GM19328 (cell line): ENCODE measurements around the gene OR51B2.

Experiments used
- ATAC-seq: cut with Tn5 transposase; IDR thresholded peaks from one replicate; pipeline ENCODE4 v1.9.1; 2021; ENCODE audit warnings: mild to moderate bottlenecking, moderate library complexity; ENCODE audit not compliant: unreplicated experiment

OR51B2 gene

DNA sequence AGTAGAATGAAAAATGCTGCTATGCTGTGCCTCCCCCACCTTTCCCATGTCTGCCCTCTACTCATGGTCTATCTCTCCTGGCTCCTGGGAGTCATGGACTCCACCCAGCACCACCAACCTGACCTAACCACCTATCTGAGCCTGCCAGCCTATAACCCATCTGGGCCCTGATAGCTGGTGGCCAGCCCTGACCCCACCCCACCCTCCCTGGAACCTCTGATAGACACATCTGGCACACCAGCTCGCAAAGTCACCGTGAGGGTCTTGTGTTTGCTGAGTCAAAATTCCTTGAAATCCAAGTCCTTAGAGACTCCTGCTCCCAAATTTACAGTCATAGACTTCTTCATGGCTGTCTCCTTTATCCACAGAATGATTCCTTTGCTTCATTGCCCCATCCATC is 39.5 kb downstream of the OR51B2 start:
- ATAC-seq = no peak

DNA sequence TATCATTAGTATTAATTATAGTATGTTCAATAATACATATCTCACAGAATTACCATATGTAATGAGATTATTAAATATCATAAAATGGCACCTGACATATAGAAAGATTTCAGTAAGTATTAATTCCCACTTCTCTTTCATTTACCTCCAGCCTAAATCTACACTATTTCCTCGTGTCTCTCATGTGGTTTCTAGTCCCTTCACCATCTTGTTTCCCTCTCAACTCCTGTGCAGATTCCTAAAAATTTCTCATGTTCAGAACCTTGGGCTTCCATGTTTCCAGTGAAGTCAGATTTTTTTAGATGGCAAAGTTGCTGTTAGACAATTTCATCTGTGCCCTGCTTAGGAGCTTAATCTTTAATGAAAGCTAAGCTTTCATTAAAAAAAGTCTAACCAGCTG is 40.2 kb downstream of the OR51B2 start:
- no peak for ATAC-seq

DNA sequence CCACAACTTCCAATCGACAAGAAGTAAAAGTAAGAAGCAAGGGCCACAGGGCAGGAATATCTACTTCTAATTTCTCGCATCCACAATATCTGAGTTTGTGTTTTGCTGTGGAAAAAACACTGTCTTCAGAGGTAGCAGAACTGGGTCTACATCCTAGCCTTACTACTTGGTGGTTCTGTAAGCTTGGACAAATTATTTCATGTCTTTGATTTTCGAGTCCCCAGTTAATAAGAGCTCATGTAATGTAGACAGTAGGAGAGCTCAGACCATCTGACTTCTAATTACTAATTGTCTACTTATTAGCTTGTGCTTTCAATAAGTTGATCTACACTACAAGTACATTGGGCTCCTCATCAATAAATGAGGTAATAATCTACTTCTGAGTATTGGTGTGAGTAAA is 41.0 kb downstream of the OR51B2 start:
- ATAC-seq = no peak

DNA sequence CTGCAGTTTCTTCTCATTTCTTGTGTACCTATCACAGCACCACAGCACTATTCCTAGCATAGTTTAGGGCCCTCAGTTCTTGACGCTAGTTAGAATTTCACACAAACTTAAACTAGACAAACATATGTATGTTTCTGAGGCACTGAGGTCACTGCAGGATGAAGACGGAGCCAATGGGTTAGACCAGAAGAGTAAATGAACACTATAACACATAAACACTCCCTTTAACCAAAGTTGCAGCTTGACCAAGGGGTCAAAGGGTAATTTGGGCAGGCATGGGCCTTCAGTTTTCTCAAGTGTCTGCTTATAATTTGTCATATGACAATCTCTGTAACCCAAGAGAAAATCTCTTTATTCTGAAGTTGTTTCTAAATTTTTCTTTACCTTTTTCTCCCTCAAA is 41.5 kb downstream of the OR51B2 start:
- no peak for ATAC-seq

DNA sequence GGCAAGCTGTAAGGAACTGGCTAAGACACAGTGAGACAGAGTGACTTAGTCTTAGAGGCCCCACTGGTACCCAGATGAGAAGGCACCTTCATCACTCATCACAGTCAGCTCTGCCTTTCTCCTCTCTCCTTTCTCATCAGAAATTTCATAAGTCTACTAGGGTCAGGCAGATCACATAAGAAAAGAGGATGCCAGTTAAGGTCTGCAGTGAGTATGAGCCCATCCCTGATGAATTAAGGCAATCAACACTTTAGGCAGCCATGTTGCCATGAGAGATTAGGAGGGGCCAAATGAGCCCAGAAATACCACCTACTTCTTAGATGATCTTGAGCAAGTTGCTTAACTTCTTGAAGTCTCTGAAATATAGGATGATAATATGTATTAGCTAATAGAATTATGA is 42.5 kb downstream of the OR51B2 start:
- ATAC-seq = no peak

DNA sequence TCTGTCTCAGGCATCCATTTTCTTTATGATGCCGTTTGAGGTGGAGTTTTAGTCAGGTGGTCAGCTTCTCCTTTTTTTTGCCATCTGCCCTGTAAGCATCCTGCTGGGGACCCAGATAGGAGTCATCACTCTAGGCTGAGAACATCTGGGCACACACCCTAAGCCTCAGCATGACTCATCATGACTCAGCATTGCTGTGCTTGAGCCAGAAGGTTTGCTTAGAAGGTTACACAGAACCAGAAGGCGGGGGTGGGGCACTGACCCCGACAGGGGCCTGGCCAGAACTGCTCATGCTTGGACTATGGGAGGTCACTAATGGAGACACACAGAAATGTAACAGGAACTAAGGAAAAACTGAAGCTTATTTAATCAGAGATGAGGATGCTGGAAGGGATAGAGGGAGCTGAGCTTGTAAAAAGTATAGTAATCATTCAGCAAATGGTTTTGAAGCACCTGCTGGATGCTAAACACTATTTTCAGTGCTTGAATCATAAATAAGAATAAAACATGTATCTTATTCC is 43.5 kb downstream of the OR51B2 start:
- ATAC-seq = peak; percentile 88

DNA sequence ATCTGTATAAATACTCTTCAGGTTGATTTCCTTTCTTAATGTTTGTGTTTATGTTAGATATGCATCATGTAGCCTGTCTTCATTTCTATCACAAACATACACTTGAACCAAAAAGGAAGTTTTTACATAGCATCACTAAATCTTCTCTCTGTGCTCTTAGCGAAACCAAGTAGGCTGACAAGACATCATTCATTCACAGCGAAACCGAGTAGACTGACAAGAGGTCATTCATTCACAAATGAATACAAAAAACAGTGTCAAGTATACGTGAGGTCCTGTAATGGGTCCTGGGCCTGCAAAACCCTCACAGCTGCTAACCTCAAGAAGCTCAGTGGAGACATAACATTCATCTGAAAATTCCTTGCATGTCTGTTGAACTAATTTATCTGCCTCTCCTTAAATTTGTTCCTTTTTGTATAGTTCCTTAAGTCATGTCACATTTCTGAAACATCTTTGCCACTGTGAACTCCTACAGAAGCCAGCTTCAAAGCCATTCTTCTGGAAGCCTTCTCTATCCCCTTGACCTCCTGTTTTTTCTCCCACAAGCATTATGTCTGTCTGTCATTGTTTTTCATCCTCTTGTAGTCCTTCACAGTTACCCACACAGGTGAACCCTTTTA is 44.5 kb downstream of the OR51B2 start:
- ATAC-seq = no peak

DNA sequence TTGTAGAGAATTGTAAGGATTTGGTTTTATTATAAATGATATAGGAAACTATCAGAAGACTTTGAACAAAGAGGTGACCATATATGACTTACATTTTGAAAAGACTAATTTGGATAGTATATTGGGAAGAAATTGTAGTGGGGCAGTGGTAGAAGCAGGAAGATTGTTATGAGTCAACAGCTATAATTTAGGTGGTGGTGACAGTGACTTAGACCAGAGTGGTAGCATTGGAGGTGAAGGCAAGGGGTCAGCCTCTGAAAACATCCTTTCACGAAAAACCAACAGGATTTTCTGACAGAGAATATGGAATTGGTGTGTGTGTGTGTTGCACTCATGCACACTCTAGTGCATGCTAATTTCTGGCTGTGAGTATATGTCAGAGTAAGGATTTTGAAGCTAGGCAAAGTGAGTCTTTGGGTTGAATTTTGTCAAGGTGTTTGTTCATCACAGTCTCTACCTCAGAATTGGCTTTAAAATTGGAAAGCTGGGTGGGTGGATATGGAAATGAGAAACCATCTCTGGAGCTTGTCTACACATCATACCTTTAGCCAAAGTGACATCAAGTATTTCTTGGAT is 46.2 kb downstream of the OR51B2 start:
- no peak for ATAC-seq

DNA sequence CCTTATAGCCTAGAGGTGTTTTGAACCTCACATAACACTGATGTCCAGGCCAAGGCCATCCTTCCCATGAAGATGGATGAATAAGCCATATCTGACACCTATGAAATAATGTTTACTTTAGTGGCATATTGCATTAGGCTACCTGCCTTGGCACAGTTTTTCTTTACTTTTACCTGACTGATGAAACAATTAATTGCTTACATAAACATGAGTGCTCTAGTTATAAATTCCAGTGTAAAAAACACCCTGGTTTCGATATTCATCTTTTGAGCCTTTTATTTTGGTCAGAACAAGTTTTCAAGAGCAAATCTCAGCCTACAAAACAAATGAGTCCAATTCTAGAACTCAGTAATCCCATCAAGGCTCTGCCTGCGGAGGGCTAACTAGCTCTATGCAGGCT is 47.4 kb downstream of the OR51B2 start:
- no peak for ATAC-seq

DNA sequence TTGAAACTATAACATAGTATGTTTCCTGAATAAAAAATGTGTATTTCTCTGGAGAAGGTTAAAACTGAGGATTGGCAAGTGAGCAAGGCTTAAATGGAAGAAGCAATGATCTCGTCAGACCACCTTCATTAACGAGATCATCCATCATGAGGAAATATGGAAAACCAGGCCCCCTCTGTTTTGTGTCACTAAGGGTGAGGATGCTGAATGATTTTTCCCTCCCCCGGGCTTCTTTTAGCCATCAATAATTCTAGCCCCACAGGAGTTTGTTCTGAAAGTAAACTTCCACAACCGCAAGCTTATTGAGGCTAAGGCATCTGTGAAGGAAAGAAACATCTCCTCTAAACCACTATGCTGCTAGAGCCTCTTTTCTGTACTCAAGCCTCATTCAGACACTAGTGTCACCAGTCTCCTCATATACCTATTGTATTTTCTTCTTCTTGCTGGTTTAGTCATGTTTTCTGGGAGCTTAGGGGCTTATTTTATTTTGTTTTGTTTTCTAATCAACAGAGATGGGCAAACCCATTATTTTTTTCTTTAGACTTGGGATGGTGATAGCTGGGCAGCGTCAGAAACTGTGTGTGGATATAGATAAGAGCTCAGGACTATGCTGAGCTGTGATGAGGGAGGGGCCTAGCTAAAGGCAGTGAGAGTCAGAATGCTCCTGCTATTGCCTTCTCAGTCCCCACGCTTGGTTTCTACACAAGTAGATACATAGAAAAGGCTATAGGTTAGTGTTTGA is 48.6 kb downstream of the OR51B2 start:
- ATAC-seq = no peak

DNA sequence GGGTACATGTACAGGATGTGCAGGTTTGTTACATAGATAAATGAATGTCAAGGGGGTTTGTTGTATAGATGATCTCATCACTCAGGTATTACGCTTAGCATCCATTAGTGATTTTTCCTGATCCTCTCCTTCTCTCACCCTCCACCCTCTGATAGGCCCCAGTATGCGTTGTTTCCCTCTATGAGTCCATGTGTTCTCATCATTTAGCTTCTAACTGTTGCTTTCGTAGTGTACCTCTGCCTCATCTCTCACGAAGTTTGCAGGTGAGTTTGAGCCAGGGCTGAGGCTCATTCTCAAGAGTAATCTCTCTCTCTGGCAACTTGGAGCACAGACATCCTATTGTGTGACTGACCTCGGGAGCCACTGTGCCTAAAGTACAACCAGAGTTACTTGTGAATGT is 49.7 kb downstream of the OR51B2 start:
- no peak for ATAC-seq
